OCI-LY7 (cell line): Measurements from ENCODE around the gene TUB. TPM values are rescaled to one million over a fixed set of nuclear protein-coding genes. Genes with fewer than 3 reads are reported as not detected.

Experiments
- BruUV-seq: library from RNA; stranded (reverse); fragments of 400-500 nt; replicated peaks from 2 replicates; lab custom pipeline; 2021; lab: Mats Ljungman, UMichigan
- CTCF ChIA-PET: fragments of 300-600 bp; sonication (Branson Sonifier 250); formaldehyde crosslinking; loops from one replicate; lab custom pipeline; 2022; ENCODE audit warnings: antibody characterized with exemption; ENCODE audit not compliant: unreplicated experiment; lab: Charles Lee
- POLR2A ChIA-PET: fragments of 300-600 bp; sonication (Branson Sonifier 250); formaldehyde crosslinking; loops from one replicate; lab custom pipeline; 2022; ENCODE audit warnings: antibody characterized with exemption; lab: Charles Lee
- DNase-seq: peaks from one replicate; pipeline ENCODE4 v3.0.0-alpha.2; 2015; ENCODE audit warnings: low spot score
- H2AFZ ChIP-seq: fragments of 200-600 bp; sonication (generic), shearing (Covaris generic); 2 replicates; pipeline ENCODE4 v1.6.1; 2014; ENCODE audit warnings: mild to moderate bottlenecking, antibody characterized with exemption, low read length, moderate library complexity
- H3K27ac ChIP-seq: fragments of 200-600 bp; sonication (generic); 2 replicates; pipeline ENCODE4 v1.5.1; 2014; ENCODE audit warnings: mixed run types, low read depth, mild to moderate bottlenecking, moderate library complexity, low read length, inconsistent platforms; ENCODE audit not compliant: poor library complexity, severe bottlenecking
- H3K36me3 ChIP-seq: fragments of 200-600 bp; sonication (generic); 2 replicates; pipeline ENCODE4 v1.6.1; 2014; ENCODE audit warnings: mild to moderate bottlenecking, antibody characterized with exemption, low read length, moderate library complexity, mixed read lengths; ENCODE audit not compliant: insufficient read depth
- H3K4me1 ChIP-seq: fragments of 200-600 bp; sonication (generic); 2 replicates; pipeline ENCODE4 v1.5.1; 2014; ENCODE audit warnings: mild to moderate bottlenecking, low read length; ENCODE audit not compliant: insufficient read depth, poor library complexity, severe bottlenecking
- H3K4me2 ChIP-seq: fragments of 200-600 bp; sonication (generic); 2 replicates; pipeline ENCODE4 v1.6.1; 2014; ENCODE audit warnings: mild to moderate bottlenecking, low read length
- H3K4me3 ChIP-seq: fragments of 200-600 bp; sonication (generic); 2 replicates; pipeline ENCODE4 v1.5.1; 2014; ENCODE audit warnings: mild to moderate bottlenecking, low read depth, low read length; ENCODE audit not compliant: poor library complexity, severe bottlenecking
- H3K79me2 ChIP-seq: fragments of 200-600 bp; sonication (generic); 2 replicates; pipeline ENCODE4 v1.6.1; 2016; ENCODE audit warnings: low read depth, mild to moderate bottlenecking, low read length, moderate library complexity, mixed read lengths; ENCODE audit not compliant: insufficient read depth
- H3K9me2 ChIP-seq: fragments of 200-600 bp; sonication (generic); 2 replicates; pipeline ENCODE4 v1.6.1; 2016; ENCODE audit warnings: mild to moderate bottlenecking, low read length, mixed read lengths; ENCODE audit not compliant: insufficient read depth
- H3K9me3 ChIP-seq: fragments of 200-600 bp; sonication (generic); 2 replicates; pipeline ENCODE4 v1.6.1; 2014; ENCODE audit warnings: mild to moderate bottlenecking, mixed run types, low read length, mixed read lengths
- H4K20me1 ChIP-seq: fragments of 200-600 bp; sonication (generic); 2 replicates; pipeline ENCODE4 v1.6.1; 2014; ENCODE audit warnings: mild to moderate bottlenecking, antibody characterized with exemption, low read length, moderate library complexity, mixed read lengths; ENCODE audit not compliant: insufficient read depth
- CTCF ChIP-seq: fragments of 200-600 bp; sonication (generic); conservative IDR thresholded peaks from 2 replicates; pipeline ENCODE4 v1.5.1; 2014; ENCODE audit warnings: mild to moderate bottlenecking, antibody characterized with exemption, low read length, moderate library complexity, mixed read lengths
- EZH2phosphoT487 ChIP-seq: fragments of 200-600 bp; sonication (generic); IDR thresholded peaks from 2 replicates; pipeline ENCODE4 v1.6.1; 2018; ENCODE audit warnings: low read depth, borderline replicate concordance, mild to moderate bottlenecking, mixed run types, antibody characterized with exemption, low read length, moderate library complexity, mixed read lengths
- intact Hi-C: fragments of 100-400 bp; cut with micrococcal nuclease; formaldehyde crosslinking; loops from one replicate; pipeline ENCODE4 v1.10.0; 2022; ENCODE audit not compliant: unreplicated experiment
- total RNA-seq, 2 experiments: library from RNA; depleted of rRNA in 1 of 2; stranded (reverse); fragments of >200 nt in 1 of 2; shearing (Covaris generic) in 1 of 2; gene quantifications; 2 replicates each; pipeline ENCODE4 v1.2.3, GENCODE V29; 2014 to 2022

TUB gene
- total RNA-seq, 2 experiments from 2014 or later: not detected

DNA sequence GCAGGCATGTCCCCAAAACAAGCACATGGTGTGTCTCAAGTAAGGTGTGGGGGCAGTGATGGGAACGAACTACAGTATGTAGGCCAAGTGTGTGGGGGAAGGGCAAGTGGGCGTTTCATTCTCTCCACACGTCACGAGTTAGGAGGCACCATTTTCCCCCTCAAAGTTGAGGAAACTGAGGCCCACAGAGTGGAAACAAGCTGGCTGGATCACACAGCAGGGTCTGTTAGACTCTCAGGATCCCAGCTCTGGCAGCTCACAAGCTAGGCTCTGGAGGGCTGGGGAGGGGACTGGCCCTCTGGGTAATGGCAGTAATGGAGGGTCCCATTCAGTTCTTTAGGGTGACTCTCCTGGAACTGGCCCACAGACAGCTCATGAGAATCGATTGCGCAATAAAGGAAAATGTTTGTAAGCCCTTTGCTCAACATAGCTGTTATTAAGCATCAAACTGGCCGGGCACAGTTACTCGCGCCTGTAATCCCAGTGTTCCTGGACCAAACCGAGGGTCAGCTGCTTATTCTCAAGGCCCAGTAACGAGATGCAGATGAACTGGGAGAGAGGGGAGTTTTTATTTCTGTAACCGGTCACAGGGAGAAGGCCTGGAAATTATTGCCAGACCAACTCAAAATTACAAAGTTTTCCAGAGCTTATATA is 24.1 kb upstream of the TUB start:
- no peaks in the 10 kb centered on the region for H3K4me1 ChIP-seq
- no peak overlapping the region for H3K4me2 ChIP-seq
- intact Hi-C loops: no loop called here
- POLR2A ChIA-PET: interaction anchor here (1.3 kb wide), 1 partner anchor 88 kb away, joined by 4 read pairs; no protein-coding TSS in a partner anchor
- no peaks in the 10 kb centered on the region for H4K20me1 ChIP-seq
- H3K27ac ChIP-seq: no peak overlapping the region
- no peaks in the 10 kb centered on the region for H3K36me3 ChIP-seq
- CTCF ChIA-PET: interaction anchor here (1.0 kb wide), 1 partner anchor 42 kb away, joined by 3 read pairs; no protein-coding TSS in a partner anchor
- no peak for DNase-seq
- no TSS peak for BruUV-seq
- H2AFZ ChIP-seq: no peak overlapping the region
- H3K9me2 ChIP-seq: no peaks in the 10 kb centered on the region
- TF ChIP-seq EZH2phosphoT487 (no peak), CTCF (no peak)
- H3K9me3 ChIP-seq: no peaks in the 10 kb centered on the region
- no peaks in the 10 kb centered on the region for H3K79me2 ChIP-seq
- H3K4me3 ChIP-seq: no peak overlapping the region

- H3K27ac ChIP-seq: no peak overlapping the region
These were observed 22.8 kb upstream of the TUB start for GRCh38 chr11:8058216-8058615.

More at GRCh38 chr11:8058216-8058615, 22.8 kb upstream of the TUB start:
- H4K20me1 ChIP-seq: no peaks in the 10 kb centered on the region
- H2AFZ ChIP-seq: no peak overlapping the region
- no peak overlapping the region for H3K4me3 ChIP-seq
- no peaks in the 10 kb centered on the region for H3K9me3 ChIP-seq
- H3K9me2 ChIP-seq: no peaks in the 10 kb centered on the region
- intact Hi-C loops: no loop called here
- no peaks in the 10 kb centered on the region for H3K79me2 ChIP-seq
- BruUV-seq: no TSS peak
- no peak for TF ChIP-seq EZH2phosphoT487
- TF ChIP-seq CTCF: no peak
- no peak for DNase-seq
- H3K36me3 ChIP-seq: no peaks in the 10 kb centered on the region
- CTCF ChIA-PET: no interaction called here
- no peak overlapping the region for H3K4me2 ChIP-seq
- no peaks in the 10 kb centered on the region for H3K4me1 ChIP-seq
- POLR2A ChIA-PET: interaction anchor here (0.9 kb wide), 1 partner anchor 14 kb away, joined by 3 read pairs; no protein-coding TSS in a partner anchor
